Muscle layer of colon (tissue), 2 donors: Measurements from ENCODE around the gene NOC4L.
A peak's percentile ranks its signal among the peaks of the same experiment; 100 is the strongest.
"Not testable (repeated sequence)": the region's sequence is repeated elsewhere in the genome, so short reads cannot be mapped to it uniquely, and the experiment has no call there.

ENCODE experiments used
- H3K27ac ChIP-seq: one replicate; pipeline ENCODE4 v1.7.0; 2013; ENCODE audit warnings: low read depth, mild to moderate bottlenecking, low read length, moderate library complexity
- H3K27me3 ChIP-seq, 2 donors: one replicate each; pipeline ENCODE4 v1.7.0; 2013; ENCODE audit warnings: low read length in 2 of 2, mild to moderate bottlenecking in 2 of 2; ENCODE audit not compliant: insufficient read depth in 2 of 2, control insufficient read depth in 1 of 2
- H3K36me3 ChIP-seq: one replicate; pipeline ENCODE4 v1.7.0; 2013; ENCODE audit warnings: mild to moderate bottlenecking, low read length; ENCODE audit not compliant: insufficient read depth
- H3K4me1 ChIP-seq: one replicate; pipeline ENCODE4 v1.7.0; 2013; ENCODE audit warnings: mild to moderate bottlenecking, low read length; ENCODE audit not compliant: insufficient read depth
- H3K4me3 ChIP-seq, 2 donors: one replicate each; pipeline ENCODE4 v1.7.0; 2013; ENCODE audit warnings: low read length in 2 of 2, low read depth in 1 of 2, mild to moderate bottlenecking in 1 of 2, moderate library complexity in 1 of 2
- H3K9ac ChIP-seq: one replicate; pipeline ENCODE4 v1.7.0; 2013; ENCODE audit warnings: low read length
- H3K9me3 ChIP-seq: one replicate; pipeline ENCODE4 v1.7.0; 2013; ENCODE audit warnings: mild to moderate bottlenecking, low read length
- donor health status: abdominal sarcoma.
- donor health status: Adenocarcinoma of cecum.

Gene NOC4L

GRCh38 chr12:132144115-132144809 lies at the start of gene NOC4L, which contains the start of gene DDX51:
NOC4L (plus strand) TSS chr12:132144457; CDS start chr12:132144489, 32 bp downstream.
DDX51 (minus strand) TSS chr12:132144319; CDS start chr12:132144296, 23 bp downstream.
- Histone ChIP-seq H3K9me3 (no peaks in the 10 kb centered on the region), H3K4me3 (peak within 1 kb of the TSS; percentile 75 to 92), H3K9ac (peak within 1 kb of the TSS; percentile 71), H3K27me3 (no peaks in the 10 kb centered on the region), H3K27ac (peak within 1 kb of the TSS; percentile 88), H3K4me1 (peaks cover 21% of the 10 kb centered on the region), H3K36me3 (peaks cover 35% of the 10 kb centered on the region)

GRCh38 chr12:132095520-132096409 lies 48.5 kb upstream of the NOC4L start:
- no peaks in the 10 kb centered on the region for H3K9me3 ChIP-seq
- no peaks in the 10 kb centered on the region for H3K4me1 ChIP-seq
- no peak overlapping the region for H3K9ac ChIP-seq
- no peak overlapping the region for H3K27ac ChIP-seq
- no peak overlapping the region for H3K4me3 ChIP-seq
- peaks cover 10% of the 10 kb centered on the region for H3K36me3 ChIP-seq
- H3K27me3 ChIP-seq = no peaks in the 10 kb centered on the region

- Histone ChIP-seq H3K4me3 (no peak overlapping the region), H3K27ac (no peak overlapping the region), H3K4me1 (no peaks in the 10 kb centered on the region), H3K27me3 (no peaks in the 10 kb centered on the region), H3K9ac (no peak overlapping the region), H3K36me3 (peaks cover 10% of the 10 kb centered on the region), H3K9me3 (no peaks in the 10 kb centered on the region)
These were observed 44.5 kb upstream of the NOC4L start for GRCh38 chr12:132099739-132100138.

GRCh38 chr12:132100306-132101065 lies 43.8 kb upstream of the NOC4L start:
- no peaks in the 10 kb centered on the region for H3K27me3 ChIP-seq
- H3K4me3 ChIP-seq = no peak overlapping the region
- no peak overlapping the region for H3K9ac ChIP-seq
- H3K27ac ChIP-seq = no peak overlapping the region
- H3K9me3 ChIP-seq = no peaks in the 10 kb centered on the region
- peaks cover 10% of the 10 kb centered on the region for H3K36me3 ChIP-seq
- H3K4me1 ChIP-seq = no peaks in the 10 kb centered on the region

- H3K36me3 ChIP-seq = peaks cover 10% of the 10 kb centered on the region
- no peaks in the 10 kb centered on the region for H3K4me1 ChIP-seq
- H3K9me3 ChIP-seq = no peaks in the 10 kb centered on the region
- no peak overlapping the region for H3K27ac ChIP-seq
- no peaks in the 10 kb centered on the region for H3K27me3 ChIP-seq
- no peak overlapping the region for H3K4me3 ChIP-seq
- H3K9ac ChIP-seq = no peak overlapping the region
These were observed 42.0 kb upstream of the NOC4L start for GRCh38 chr12:132102297-132102696.

GRCh38 chr12:132103072-132103471 lies 41.2 kb upstream of the NOC4L start:
- H3K4me1 ChIP-seq, H3K4me3 ChIP-seq, H3K27me3 ChIP-seq, H3K36me3 ChIP-seq, H3K9me3 ChIP-seq, H3K27ac ChIP-seq, H3K9ac ChIP-seq: not testable (repeated sequence)

- H3K9me3 ChIP-seq = no peaks in the 10 kb centered on the region
- H3K36me3 ChIP-seq = peaks cover 13% of the 10 kb centered on the region
- H3K4me3 ChIP-seq = no peak overlapping the region
- no peak overlapping the region for H3K9ac ChIP-seq
- no peaks in the 10 kb centered on the region for H3K4me1 ChIP-seq
- H3K27ac ChIP-seq = no peak overlapping the region
- H3K27me3 ChIP-seq = no peaks in the 10 kb centered on the region
These were observed 40.5 kb upstream of the NOC4L start for GRCh38 chr12:132103542-132104308.

- Histone ChIP-seq H3K27me3 (no peaks in the 10 kb centered on the region), H3K36me3 (peaks cover 9% of the 10 kb centered on the region), H3K4me1 (no peaks in the 10 kb centered on the region), H3K9me3 (no peaks in the 10 kb centered on the region), H3K9ac (no peak overlapping the region), H3K27ac (no peak overlapping the region), H3K4me3 (no peak overlapping the region)
These were observed 38.8 kb upstream of the NOC4L start for GRCh38 chr12:132105467-132105866.

GRCh38 chr12:132106921-132107320 lies 37.3 kb upstream of the NOC4L start:
- Histone ChIP-seq H3K27ac (no peak overlapping the region), H3K27me3 (no peaks in the 10 kb centered on the region), H3K36me3 (peaks cover 8% of the 10 kb centered on the region), H3K4me1 (no peaks in the 10 kb centered on the region), H3K9ac (no peak overlapping the region), H3K4me3 (no peak overlapping the region), H3K9me3 (no peaks in the 10 kb centered on the region)

GRCh38 chr12:132108211-132108832 lies 35.9 kb upstream of the NOC4L start:
- H3K27me3 ChIP-seq = no peaks in the 10 kb centered on the region
- no peak overlapping the region for H3K9ac ChIP-seq
- H3K4me3 ChIP-seq = no peak overlapping the region
- no peaks in the 10 kb centered on the region for H3K4me1 ChIP-seq
- H3K9me3 ChIP-seq = no peaks in the 10 kb centered on the region
- H3K36me3 ChIP-seq = peaks cover 10% of the 10 kb centered on the region
- H3K27ac ChIP-seq = no peak overlapping the region
